ENCODE data around the gene FOXA3. TPM values are rescaled to one million over a fixed set of nuclear protein-coding genes. Genes with fewer than 3 reads are reported as not detected.
"Not testable (repeated sequence)": the region's sequence is repeated elsewhere in the genome, so short reads cannot be mapped to it uniquely, and the experiment has no call there.

Gene FOXA3
- total RNA-seq, 1 donor from 2014 or later: not detected

- DNase-seq (ENCODE audit: low read depth in 2 of 2): no peak
These were observed 36.5 kb upstream of the FOXA3 start for GRCh38 chr19:45827459-45828093.

- no peak for DNase-seq (ENCODE audit: low read depth in 2 of 2)
These were observed 35.6 kb upstream of the FOXA3 start for GRCh38 chr19:45828523-45828922.

GRCh38 chr19:45828945-45829344 is 35.2 kb upstream of the FOXA3 start:
- no peak for DNase-seq (ENCODE audit: low read depth in 2 of 2)

DNA sequence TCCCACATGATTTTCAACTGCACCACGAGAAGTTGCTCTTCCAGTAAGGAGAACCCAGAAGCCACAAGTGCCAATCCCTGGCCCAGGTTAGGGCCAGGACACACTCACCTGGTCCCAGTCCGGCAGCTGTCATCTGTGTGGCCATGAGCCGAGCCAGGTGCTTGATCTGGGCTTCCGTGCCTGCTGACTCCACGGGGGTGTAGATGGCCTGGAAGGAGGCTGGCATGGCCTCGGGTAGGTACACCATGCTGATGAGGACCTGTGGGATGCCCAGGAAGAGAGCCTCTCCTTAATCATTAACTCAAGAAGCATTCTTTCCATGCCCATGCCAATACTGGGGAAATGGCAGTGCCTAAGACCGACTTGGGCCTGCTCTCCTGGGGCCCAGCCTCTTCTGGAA is 29.2 kb upstream of the FOXA3 start:
- DNase-seq (ENCODE audit: low read depth in 2 of 2): no peak

DNA sequence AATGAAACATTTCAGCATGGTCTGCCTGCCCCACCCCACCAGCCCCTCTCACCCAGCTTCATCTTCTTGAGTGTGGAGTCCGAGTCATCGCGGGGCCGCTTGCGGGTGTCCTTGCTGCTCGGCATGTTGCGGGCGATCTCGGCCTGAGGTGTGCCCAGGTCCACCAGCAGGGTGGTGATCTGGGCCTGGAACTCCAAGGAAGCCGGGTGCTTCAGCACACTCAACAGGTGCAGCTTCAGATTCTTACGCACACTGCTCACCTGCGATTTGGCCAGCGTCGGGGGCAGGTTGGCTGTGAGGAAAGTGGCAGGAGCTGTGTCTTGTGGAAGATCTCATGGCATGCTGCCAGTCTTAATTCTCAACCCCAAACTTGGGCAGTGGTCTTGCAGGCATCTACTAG is 21.9 kb upstream of the FOXA3 start:
- DNase-seq (ENCODE audit: low read depth in 2 of 2): no peak

DNA sequence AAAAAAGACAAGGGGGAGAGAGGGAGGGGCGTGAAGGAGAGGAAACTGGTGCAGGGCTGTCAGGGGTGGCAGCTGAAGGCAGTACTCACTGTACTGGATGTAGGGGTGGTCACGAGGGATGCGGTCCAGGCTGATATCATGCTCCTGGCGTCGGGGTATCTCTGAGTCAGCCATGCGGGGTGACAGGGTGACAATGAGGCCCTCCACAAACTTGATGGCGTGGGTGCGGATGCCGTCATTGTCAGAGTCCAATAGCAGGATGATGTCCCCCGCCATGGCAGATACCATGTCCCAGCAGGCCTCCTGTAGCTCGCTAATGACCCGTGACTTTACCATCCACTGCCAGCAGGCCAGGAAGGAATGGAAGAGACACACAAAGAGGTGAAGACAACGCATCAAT is 16.5 kb upstream of the FOXA3 start:
- DNase-seq (ENCODE audit: low read depth in 2 of 2): no peak

- DNase-seq (ENCODE audit: low read depth in 2 of 2): no peak
These were observed 15.2 kb upstream of the FOXA3 start for GRCh38 chr19:45848922-45849321.

DNA sequence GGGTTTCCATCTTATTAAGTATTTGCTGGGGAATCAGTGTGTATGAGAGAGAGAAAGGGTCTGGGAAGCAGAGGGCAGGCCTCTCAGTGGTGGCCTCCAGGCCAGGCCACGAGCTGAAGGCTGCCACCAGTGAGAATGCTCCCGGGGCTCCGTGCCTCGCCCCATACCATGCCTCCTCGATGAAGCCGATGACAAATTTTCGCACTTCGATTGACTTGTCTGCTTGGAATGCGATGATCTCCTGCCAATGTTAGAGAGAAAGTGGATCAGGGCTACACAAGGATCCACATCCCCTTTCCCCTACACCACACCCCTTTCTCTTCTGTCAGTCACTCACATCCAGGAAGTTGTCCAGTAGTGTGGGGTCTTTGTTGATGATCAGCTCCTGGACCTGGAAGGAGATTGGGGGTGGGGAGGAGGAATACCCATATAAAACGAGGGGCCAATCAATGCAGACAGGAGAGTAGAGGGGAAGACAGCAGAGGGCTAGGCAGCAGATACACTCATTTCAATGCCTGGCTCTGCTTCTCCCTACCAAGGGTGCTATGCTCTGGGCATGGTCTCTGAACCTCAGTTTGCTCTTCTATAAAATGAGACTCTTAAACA is 11.9 kb upstream of the FOXA3 start:
- no peak for DNase-seq (ENCODE audit: low read depth in 2 of 2)

DNA sequence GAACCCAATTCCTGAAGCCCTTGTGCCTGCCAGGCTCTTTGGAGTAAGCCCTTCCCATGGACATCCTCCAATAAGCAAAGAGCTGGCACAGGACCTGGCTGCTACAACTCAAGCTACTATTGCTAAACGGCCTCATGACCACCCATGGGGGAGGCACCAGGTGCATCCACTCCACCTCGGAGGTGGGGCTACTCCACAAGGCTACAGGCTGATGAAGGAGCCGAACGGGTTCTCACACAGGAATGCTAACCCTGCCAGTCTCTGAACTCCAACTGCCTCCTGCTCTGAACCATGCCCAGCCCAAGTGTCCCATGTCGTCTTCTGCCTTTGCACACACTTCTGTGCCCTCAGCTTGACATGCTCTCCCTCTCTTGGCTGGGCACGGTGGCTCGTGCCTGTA is 11.1 kb upstream of the FOXA3 start:
- DNase-seq (ENCODE audit: low read depth in 2 of 2): no peak

GRCh38 chr19:45854167-45854778 is 9.9 kb upstream of the FOXA3 start:
- no peak for DNase-seq (ENCODE audit: low read depth in 2 of 2)

- DNase-seq (ENCODE audit: low read depth in 2 of 2): no peak
These were observed 3.5 kb upstream of the FOXA3 start for GRCh38 chr19:45860359-45861259.

- no peak for DNase-seq (ENCODE audit: low read depth in 2 of 2)
These were observed 1.9 kb upstream of the FOXA3 start for GRCh38 chr19:45862271-45862563.

DNA sequence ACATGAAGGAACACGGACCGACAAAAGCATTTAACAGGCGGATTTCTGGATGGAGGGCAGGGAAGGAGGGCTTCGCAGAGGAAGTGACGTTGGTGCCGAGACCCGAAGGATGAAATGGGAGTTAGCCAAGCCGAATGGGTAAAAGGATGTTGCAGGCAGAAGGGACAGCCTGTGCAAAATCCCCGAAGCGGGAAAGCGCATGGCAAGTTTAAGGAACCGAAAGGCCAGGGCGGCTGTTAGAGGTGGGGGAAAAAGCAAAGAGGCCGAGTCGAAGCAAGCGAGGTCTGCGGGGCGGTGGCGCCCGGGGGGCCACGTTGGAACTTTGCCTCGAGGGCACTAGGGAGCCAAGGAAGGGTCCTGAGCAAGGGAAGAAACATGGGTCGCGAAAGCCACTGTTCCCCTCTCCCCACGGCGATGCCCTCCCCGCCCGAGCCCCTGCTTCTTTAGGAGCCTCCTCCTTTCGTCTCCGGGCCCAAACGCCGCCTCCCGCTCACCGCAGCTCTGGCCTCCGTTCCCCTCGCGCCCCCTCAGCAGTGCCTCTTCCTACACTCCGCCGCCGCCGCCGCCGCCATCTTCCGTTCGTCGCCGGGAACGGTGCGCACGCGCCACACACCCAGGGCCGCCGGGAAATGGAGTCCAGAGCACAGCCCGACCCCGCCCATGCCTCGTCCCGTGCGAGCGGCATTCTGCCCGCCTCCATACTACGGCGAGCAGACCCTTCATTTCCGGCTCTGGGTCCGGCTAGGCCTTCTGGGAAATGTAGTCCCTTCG is 1.4 kb upstream of the FOXA3 start, which contains the start of gene SYMPK:
Gene SYMPK (minus strand): TSS at position 584 of the 771 bp plus-strand sequence. CDS start 8,652 bp downstream, outside the sequence.
- peak; percentile 95 to 99 for DNase-seq (ENCODE audit: low read depth in 2 of 2)

- no peak for DNase-seq (ENCODE audit: low read depth in 2 of 2)
These were observed 739 bp upstream of the FOXA3 start for GRCh38 chr19:45863335-45863839.

GRCh38 chr19:45864629-45865082 is 530 bp downstream of the FOXA3 start:
- no peak for DNase-seq (ENCODE audit: low read depth in 2 of 2)

- DNase-seq (ENCODE audit: low read depth in 2 of 2): no peak
These were observed 1.3 kb downstream of the FOXA3 start for GRCh38 chr19:45865269-45865948.

DNA sequence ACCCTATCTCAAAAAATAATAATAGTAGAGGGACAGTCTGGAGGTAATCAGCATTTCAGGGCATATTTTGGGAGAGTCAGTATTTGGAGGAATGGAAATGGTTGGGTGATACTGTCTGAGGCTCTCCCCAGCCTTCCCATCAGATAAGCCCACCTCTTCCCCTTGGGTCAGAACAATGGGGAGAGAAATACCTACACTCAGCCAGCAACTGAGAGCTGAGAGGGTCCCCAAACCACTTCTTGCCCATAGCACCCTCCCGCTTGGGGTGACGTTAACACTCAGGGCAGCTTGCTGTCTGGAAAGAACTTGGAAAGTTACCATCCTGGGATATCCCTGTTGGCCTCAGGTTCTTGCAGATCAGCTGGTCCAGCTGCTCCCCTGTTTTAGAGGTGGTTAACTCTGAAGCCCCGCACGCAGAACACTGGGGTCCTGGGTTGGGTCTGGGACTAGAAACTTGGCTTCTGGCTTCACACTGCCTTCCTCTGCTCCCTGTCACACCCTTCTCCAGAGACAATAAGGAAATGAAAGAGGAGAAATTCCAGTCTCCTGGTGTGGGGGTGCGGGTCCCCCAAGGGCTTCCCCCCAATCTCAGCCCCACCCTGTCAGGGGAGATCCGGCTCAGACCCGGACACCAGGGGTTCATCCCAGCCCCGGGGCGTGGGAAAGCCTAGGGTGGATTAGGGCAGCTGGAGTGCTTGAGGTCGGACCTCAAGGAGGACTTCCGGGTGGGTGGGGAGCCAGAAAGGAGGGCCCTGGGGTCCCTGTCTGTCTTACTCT is 2.5 kb downstream of the FOXA3 start:
- no peak for DNase-seq (ENCODE audit: low read depth in 2 of 2)

DNA sequence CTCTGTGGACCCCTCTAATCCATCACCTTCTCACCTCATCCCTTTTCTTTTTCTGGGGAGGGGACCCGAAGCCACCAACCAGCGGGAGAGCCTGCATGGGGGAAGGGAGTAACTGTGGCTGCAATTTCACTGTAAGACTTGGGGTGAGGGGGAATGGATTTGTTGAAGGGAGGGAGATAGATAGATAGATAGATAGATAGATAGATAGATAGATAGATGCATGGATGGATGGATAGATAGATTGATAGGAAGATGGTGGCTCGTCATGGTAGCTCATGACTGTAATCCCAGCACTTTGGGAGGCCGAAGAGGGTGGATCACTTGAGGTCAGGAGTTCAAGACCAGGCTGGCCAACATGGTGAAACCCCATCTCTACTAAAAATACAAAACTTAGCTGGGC is 3.1 kb downstream of the FOXA3 start:
- DNase-seq (ENCODE audit: low read depth in 2 of 2): not testable (repeated sequence)

DNA sequence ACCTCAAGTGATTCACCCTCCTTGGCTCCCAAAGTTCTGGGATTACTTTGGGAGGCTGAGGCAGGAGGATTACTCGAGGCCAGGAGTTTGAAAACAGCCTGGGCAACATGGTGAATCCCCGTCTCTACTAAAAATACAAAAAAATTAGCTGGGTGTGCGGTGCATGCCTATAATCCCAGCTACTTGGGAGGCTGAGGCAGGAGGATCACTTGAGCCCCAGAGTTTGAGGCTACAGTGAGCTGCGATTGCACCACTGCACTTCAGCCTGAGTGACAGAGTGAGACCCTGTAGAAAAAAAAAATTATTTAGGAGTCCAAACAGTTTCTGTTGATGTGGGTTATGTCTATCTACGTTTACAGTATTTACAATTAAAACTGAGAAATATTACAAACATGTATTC is 6.7 kb downstream of the FOXA3 start:
- no peak for DNase-seq (ENCODE audit: low read depth in 2 of 2)

All from dermis microvascular lymphatic vessel endothelial cell (primary cell).